A673 (cell line): ENCODE data around the gene MRPL24. TPM values are rescaled to one million over a fixed set of nuclear protein-coding genes. Genes with fewer than 3 reads are reported as not detected.

ENCODE experiments used
- BruUV-seq: library from RNA; stranded (reverse); fragments of 400-500 nt; replicated peaks from 2 replicates; lab custom pipeline; 2021; lab: Mats Ljungman, UMichigan
- CTCF ChIA-PET: fragments of 300-600 bp; sonication (Branson Sonifier 250); formaldehyde crosslinking; loops from one replicate; lab custom pipeline; 2022; ENCODE audit warnings: antibody characterized with exemption; lab: Charles Lee
- POLR2A ChIA-PET: fragments of 300-600 bp; sonication (Branson Sonifier 250); formaldehyde crosslinking; loops from one replicate; lab custom pipeline; 2022; ENCODE audit warnings: antibody characterized with exemption; ENCODE audit not compliant: low non-redundant PET; lab: Charles Lee
- DNase-seq: peaks from one replicate; pipeline ENCODE4 v3.0.0-alpha.2; 2015; ENCODE audit warnings: low spot score
- H3K27ac ChIP-seq: fragments of 200-600 bp; sonication (generic); 2 replicates; pipeline ENCODE4 v1.5.1; 2016; ENCODE audit warnings: mixed run types, low read depth, mild to moderate bottlenecking, mixed read lengths, antibody characterized with exemption, low read length; ENCODE audit not compliant: poor library complexity, severe bottlenecking
- H3K27me3 ChIP-seq: fragments of 200-600 bp; sonication (generic); replicated peaks from 2 replicates; pipeline ENCODE4 v1.6.1; 2017; ENCODE audit warnings: mixed run types, low read depth, mild to moderate bottlenecking, mixed read lengths, antibody characterized with exemption, low read length; ENCODE audit not compliant: insufficient read depth, poor library complexity
- H3K36me3 ChIP-seq: fragments of 200-600 bp; sonication (generic); 2 replicates; pipeline ENCODE4 v1.6.1; 2016; ENCODE audit warnings: mixed run types, mild to moderate bottlenecking, mixed read lengths, antibody characterized with exemption, low read length; ENCODE audit not compliant: insufficient read depth, poor library complexity, severe bottlenecking
- H3K4me1 ChIP-seq: fragments of 200-600 bp; sonication (generic); 2 replicates; pipeline ENCODE4 v1.6.1; 2017; ENCODE audit warnings: mixed run types, mild to moderate bottlenecking, mixed read lengths, antibody characterized with exemption, low read length; ENCODE audit not compliant: insufficient read depth, poor library complexity, severe bottlenecking
- H3K4me3 ChIP-seq: fragments of 200-600 bp; sonication (generic); 2 replicates; pipeline ENCODE4 v1.5.1; 2016; ENCODE audit warnings: low read depth, mixed run types, mild to moderate bottlenecking, mixed read lengths, low read length; ENCODE audit not compliant: poor library complexity, severe bottlenecking
- H3K9me3 ChIP-seq: fragments of 200-600 bp; sonication (generic); 2 replicates; pipeline ENCODE4 v1.6.1; 2016; ENCODE audit warnings: mixed run types, low read depth, mild to moderate bottlenecking, mixed read lengths, antibody characterized with exemption, low read length; ENCODE audit not compliant: poor library complexity, severe bottlenecking
- CTCF ChIP-seq: fragments of 300-800, 200-600 bp; sonication (generic); conservative IDR thresholded peaks from 2 replicates; pipeline ENCODE4 v1.5.1; 2017; ENCODE audit warnings: low read depth, mild to moderate bottlenecking, antibody characterized with exemption, low read length, moderate library complexity, mixed read lengths
- EZH2 ChIP-seq: fragments of 200-600 bp; sonication (generic); IDR thresholded peaks from 2 replicates; pipeline ENCODE4 v1.6.1; 2017; ENCODE audit warnings: borderline replicate concordance, low read depth, mild to moderate bottlenecking, mixed read lengths, antibody characterized with exemption, low read length; ENCODE audit not compliant: poor library complexity, severe bottlenecking
- intact Hi-C: fragments of 100-400 bp; cut with micrococcal nuclease; formaldehyde crosslinking; loops from one replicate; pipeline ENCODE4 v1.10.0; 2022; ENCODE audit not compliant: unreplicated experiment
- total RNA-seq: library from RNA; stranded (reverse); gene quantifications from 2 replicates; pipeline ENCODE4 v1.2.3, GENCODE V29; 2021

The MRPL24 gene
- total RNA-seq, 1 experiment from 2014 or later = 85.7 TPM

- Histone ChIP-seq H3K4me3 (no peak overlapping the region), H3K4me1 (no peaks in the 10 kb centered on the region), H3K9me3 (no peaks in the 10 kb centered on the region), H3K27ac (no peak overlapping the region), H3K36me3 (peaks cover 61% of the 10 kb centered on the region), H3K27me3 (no peaks in the 10 kb centered on the region)
- POLR2A ChIA-PET = no interaction called here
- TF ChIP-seq EZH2 = no peak
- intact Hi-C loops = no loop called here
- no TSS peak for BruUV-seq
- DNase-seq = no peak
- CTCF ChIA-PET = no interaction called here
Measured at GRCh38 chr1:156786640-156787039, 45.8 kb upstream of the MRPL24 start.

- H3K27me3 ChIP-seq = no peaks in the 10 kb centered on the region
- no peak for DNase-seq
- H3K4me1 ChIP-seq = no peaks in the 10 kb centered on the region
- CTCF ChIA-PET = no interaction called here
- intact Hi-C loops = no loop called here
- H3K9me3 ChIP-seq = no peaks in the 10 kb centered on the region
- H3K4me3 ChIP-seq = no peak overlapping the region
- peaks cover 50% of the 10 kb centered on the region for H3K36me3 ChIP-seq
- no peak for TF ChIP-seq CTCF
- TF ChIP-seq EZH2 = no peak
- no TSS peak for BruUV-seq
- POLR2A ChIA-PET = interaction anchor here (0.7 kb wide), 1 partner anchor 28 kb away, joined by 11 read pairs; no protein-coding TSS in a partner anchor
- no peak overlapping the region for H3K27ac ChIP-seq
Measured at GRCh38 chr1:156785458-156785857, 44.6 kb upstream of the MRPL24 start.

GRCh38 chr1:156781585-156782186, 40.8 kb upstream of the MRPL24 start:
- POLR2A ChIA-PET = no interaction called here
- DNase-seq = no peak
- CTCF ChIA-PET = interaction anchor here (1.0 to 1.1 kb wide), 2 partner anchors 32 to 92 kb away, joined by 3 read pairs; no protein-coding TSS in a partner anchor
- TF ChIP-seq CTCF (no peak), EZH2 (no peak)
- no peaks in the 10 kb centered on the region for H3K27me3 ChIP-seq
- intact Hi-C loops = no loop called here
- no TSS peak for BruUV-seq
- H3K36me3 ChIP-seq = peaks cover 30% of the 10 kb centered on the region
- H3K4me1 ChIP-seq = peaks cover 5% of the 10 kb centered on the region
- H3K4me3 ChIP-seq = no peak overlapping the region
- H3K9me3 ChIP-seq = no peaks in the 10 kb centered on the region
- no peak overlapping the region for H3K27ac ChIP-seq

GRCh38 chr1:156777573-156777972, 36.7 kb upstream of the MRPL24 start:
- ChIA-PET POLR2A (no interaction called here), CTCF (no interaction called here)
- H3K4me3 ChIP-seq = no peak overlapping the region
- intact Hi-C loops = no loop called here
- H3K9me3 ChIP-seq = no peaks in the 10 kb centered on the region
- H3K4me1 ChIP-seq = peaks cover 9% of the 10 kb centered on the region
- DNase-seq = no peak
- no TSS peak for BruUV-seq
- H3K36me3 ChIP-seq = peaks cover 9% of the 10 kb centered on the region
- H3K27ac ChIP-seq = no peak overlapping the region
- TF ChIP-seq EZH2 = no peak
- no peak for TF ChIP-seq CTCF
- no peaks in the 10 kb centered on the region for H3K27me3 ChIP-seq
